LHCN-M2 (cell line): ENCODE results near the gene ADARB2. TPM values are rescaled to one million over a fixed set of nuclear protein-coding genes. Genes with fewer than 3 reads are reported as not detected.

Source experiments
- DNase-seq: peaks from one replicate; pipeline ENCODE4 v3.0.0-alpha.2; 2012; ENCODE audit warnings: low read depth
- total RNA-seq: library from RNA; depleted of rRNA; stranded (reverse); fragments of >200 nt; gene quantifications from 2 replicates; pipeline ENCODE4 v1.2.3, GENCODE V29; 2014

The ADARB2 gene
- total RNA-seq, 1 experiment from 2014 or later, result 0.11 TPM

GRCh38 chr10:1527951-1528350 is 209.4 kb downstream of the ADARB2 start:
- no peak for DNase-seq

DNA sequence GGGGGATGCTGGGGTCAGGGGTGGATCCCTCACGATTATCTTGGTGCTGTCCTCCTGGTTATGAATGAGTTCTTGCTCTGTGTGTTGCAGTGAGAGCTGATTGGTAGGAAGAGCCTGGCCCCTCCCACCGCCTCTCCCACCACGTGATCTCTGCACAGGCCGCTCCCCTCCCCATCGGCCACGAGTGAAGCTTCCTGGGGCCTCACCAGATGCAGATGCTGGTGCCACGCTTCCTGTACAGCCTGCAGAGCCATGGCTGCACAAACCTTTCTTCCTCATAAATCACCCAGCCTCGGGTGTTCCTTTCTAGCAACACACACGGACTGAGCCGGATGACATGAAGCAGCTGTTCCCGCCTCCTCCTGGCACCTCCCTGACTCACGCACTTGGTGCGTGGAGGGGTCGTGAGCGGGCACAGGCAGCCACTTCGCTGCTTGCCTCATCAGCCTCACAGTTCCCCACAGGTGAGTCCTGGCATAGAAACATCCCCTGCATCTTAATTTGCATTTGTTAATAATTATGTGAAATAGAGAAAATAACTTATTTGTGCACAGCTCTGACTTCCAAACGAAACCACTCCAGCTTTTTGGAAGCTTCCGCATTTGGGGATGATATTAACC is 210.8 kb downstream of the ADARB2 start:
- no peak for DNase-seq

DNA sequence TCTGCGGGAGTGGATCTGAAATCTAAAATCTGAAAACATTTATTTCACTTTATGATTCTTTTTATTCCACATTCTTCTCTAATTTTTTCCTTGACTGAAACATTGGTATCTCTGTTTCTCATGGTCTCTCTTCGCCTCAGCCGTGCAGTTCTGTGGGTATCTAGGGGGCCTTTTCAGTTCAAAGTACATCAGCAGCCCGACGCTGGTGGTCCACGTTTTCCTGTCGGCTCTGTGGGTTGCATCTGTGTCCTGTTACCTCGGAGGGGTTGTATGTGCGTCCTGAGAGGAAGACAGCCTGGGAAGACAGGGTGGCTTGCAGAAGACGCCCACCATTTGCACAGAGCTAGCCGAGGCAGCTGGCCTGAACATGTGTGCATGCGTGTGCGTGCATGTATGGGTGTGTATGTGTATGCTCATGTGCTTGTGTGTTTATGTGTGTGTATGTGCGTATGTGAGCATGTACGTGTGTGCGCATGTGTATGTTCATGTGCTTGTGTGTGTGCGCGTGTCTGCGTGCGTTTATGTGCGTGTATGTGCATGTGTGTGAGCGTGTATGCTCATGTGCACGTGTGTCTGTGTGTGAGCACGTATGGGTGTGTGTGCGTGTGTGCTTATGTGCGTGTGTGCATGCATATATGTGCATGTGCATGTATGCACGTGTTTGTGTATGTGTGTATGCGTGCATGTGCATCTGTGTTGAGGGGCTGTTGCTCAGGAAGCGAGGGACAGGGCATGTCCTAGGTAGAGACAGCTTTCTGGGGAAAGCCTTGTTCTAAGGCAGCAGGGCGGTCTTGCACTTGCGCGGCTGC is 211.8 kb downstream of the ADARB2 start:
- DNase-seq, result no peak

GRCh38 chr10:1524540-1524939 is 212.8 kb downstream of the ADARB2 start:
- DNase-seq, result no peak

DNA sequence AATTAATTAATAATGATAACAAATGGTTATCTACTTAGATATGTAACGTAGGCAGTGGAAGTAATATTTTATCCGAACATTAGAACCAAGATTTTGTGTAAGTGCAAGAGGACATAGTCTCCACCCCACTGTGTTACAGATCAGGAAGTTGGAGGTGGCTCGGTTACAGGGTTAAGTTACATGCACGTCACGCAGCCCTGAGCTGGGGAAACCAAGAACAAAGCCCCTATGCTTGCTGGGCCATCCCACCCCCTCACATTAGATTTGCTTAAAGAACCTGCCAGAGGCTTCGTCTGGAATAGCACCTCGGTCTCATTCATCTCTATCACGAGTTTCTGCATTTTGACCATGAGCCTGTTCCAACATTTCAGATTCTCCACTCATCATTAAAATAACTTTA is 214.1 kb downstream of the ADARB2 start:
- DNase-seq, result no peak

GRCh38 chr10:1522237-1522636 is 215.1 kb downstream of the ADARB2 start:
- DNase-seq, result no peak

- DNase-seq, result no peak
These were observed 215.6 kb downstream of the ADARB2 start for GRCh38 chr10:1521741-1522140.

GRCh38 chr10:1520909-1521565 is 216.3 kb downstream of the ADARB2 start:
- no peak for DNase-seq

- DNase-seq, result no peak
These were observed 217.9 kb downstream of the ADARB2 start for GRCh38 chr10:1519391-1519790.

- no peak for DNase-seq
These were observed 219.6 kb downstream of the ADARB2 start for GRCh38 chr10:1517684-1518083.

- no peak for DNase-seq
These were observed 220.7 kb downstream of the ADARB2 start for GRCh38 chr10:1516492-1517165.

DNA sequence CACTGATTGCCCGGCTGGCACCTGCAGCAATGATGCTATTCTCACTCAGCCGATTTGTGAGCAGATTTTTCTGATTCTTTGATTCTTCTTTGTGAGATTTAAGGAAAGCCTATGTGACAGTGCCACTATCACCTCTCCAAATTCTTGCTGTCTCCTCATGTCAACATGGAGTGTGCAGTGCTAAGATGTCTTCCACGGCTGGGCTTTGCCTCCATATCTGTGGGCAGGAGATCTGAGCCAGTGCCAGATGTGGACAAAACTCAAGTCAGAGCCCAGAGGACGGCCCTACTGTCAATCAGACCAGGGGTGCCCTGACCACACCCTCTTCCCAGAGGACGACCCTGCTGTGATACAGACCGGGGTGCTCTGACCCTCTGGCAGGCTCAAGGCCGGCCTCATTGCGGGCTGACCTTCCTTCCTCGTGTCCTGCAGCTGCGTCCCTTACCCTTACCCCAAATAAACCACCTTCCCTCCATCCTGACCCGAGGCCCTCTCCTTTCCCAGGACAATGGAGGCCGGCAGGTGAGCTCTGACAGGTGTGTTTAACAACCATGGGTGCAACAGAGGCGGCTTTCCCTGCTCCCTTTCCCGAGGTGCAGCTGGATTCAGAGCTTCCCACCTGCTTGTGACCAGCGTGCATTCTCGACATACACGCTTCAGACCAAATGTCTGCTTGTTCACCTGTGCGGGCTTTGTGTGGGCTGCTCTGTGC is 221.4 kb downstream of the ADARB2 start:
- no peak for DNase-seq

DNA sequence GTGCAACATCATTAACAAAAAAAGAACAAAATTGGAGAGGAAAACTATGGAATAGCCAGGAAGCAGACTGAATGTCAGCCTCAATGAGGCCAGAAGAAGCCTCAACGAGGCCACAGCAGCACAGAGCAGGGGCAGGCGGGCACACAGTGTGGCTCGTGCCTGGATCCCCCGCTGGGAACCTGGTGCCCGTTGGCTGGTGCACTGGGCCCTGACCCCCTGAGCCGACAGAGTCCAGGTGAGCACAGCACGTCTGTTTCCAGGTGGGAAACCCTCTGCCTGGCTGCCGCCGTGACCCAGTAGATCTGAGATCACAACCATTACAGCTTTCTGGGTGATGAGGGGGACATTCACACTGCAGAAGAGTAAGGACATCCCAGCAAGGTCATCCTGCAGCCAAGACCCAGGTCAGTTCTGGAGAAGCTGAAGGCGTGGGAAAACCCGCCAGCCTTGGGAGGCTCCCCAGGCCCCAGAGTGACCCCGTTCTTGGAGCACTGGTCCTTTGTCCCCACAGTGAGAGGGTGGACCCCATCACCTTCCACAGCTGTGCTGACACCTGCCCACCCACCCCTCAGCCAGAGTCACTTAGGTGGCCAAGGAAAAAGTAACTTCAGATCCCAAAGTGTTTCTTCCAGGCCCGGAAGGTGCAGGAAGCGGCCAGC is 222.1 kb downstream of the ADARB2 start:
- DNase-seq, result no peak

- no peak for DNase-seq
These were observed 222.6 kb downstream of the ADARB2 start for GRCh38 chr10:1514681-1515080.

DNA sequence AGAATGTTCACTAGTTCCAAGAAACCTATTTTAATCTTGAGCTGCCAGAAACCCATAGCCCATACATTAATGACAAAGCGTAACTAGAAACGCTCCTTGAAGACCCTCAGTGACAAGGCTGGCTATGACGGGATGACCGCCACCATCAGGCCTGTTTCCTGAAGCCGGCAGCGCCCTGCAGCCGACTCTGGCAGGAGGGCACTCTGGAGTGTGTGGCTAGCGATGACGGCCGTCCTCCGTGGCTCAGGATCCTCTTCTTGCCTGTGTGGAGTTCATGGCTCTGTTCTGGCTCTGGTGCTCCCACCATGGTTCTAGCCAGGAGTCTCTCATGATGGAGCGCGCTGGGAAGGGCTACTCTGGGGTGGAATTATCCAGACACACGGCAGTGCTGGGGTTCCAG is 224.1 kb downstream of the ADARB2 start:
- DNase-seq, result no peak

GRCh38 chr10:1509011-1509530 is 228.3 kb downstream of the ADARB2 start:
- DNase-seq, result no peak

DNA sequence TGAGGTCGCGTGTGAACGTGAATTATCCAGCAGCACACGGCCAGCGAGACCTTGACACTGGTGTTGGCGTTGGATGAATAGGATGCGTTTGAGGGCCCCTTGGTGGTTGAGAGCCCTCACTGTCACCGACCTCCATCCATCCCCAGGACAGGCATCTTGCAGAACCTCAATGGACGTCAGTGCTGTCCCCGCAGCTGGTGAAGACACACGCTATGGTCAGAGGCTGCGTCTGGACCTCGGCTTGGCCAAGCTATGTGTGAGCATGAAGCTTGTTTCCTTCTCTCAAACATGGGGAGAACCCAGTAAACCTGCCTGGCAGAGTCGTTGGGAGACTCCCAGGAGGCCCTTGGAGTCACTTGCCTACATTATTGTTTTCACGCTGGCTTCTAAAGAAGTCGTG is 229.2 kb downstream of the ADARB2 start:
- DNase-seq, result no peak

DNA sequence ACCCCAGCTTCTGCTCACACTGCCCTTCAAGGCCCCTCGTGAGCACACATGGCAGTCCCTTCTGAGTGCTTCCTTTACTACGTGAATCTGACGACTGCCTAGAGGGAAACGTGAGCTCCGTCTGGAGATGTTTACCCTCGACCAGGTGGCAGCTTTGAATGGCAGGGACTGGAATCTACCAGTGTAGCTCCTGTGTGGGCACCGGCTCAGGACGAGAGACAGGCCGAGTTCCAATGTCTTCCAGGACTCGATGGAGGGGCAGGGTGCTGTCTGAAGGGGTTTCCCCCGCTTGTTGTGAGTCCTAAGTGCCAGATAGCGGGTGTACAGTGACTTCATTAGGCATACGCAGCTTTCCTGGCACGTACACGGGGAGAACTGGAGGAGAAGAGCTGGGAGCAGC is 229.9 kb downstream of the ADARB2 start:
- no peak for DNase-seq

- DNase-seq, result no peak
These were observed 232.4 kb downstream of the ADARB2 start for GRCh38 chr10:1504940-1505339.

GRCh38 chr10:1504286-1504685 is 233.0 kb downstream of the ADARB2 start:
- DNase-seq, result no peak

DNA sequence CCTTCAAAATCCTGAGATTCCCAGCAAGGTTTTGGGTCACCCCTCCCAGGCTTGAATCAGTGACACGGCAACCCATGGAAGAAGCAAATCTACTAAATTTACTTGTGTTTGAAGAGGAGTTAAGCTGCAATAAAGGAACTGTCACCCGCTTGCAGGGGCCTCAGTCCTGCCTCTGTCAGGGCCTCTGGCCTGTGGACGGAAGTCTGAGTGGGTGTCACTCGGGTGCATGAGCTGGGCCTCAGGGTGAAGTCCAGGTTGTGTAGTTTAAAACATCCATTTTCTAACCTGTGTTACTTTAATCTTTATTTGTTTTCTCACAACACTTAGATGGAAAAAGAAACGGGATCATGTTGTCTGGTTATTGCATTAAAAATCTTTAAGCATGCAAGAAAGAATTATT is 234.9 kb downstream of the ADARB2 start:
- DNase-seq, result no peak
